ENCODE measurements around the gene SYT2. TPM values are rescaled to one million over a fixed set of nuclear protein-coding genes. Genes with fewer than 3 reads are reported as not detected.

Gene SYT2
- total RNA-seq, 1 experiment from 2014 or later, result 0.69 TPM

- intact Hi-C loops (cut with micrococcal nuclease; ENCODE audit: unreplicated experiment), result no loop called here
- H3K4me1 ChIP-seq (ENCODE audit: insufficient read depth, low read length, poor library complexity, severe bottlenecking), result peaks cover 12% of the 10 kb centered on the region
- no peak overlapping the region for H3K4me3 ChIP-seq (ENCODE audit: low read depth, low read length, poor library complexity, severe bottlenecking)
- H3K27me3 ChIP-seq (replicated peaks; ENCODE audit: insufficient read depth, low read depth, low read length, poor library complexity), result peaks cover 11% of the 10 kb centered on the region
- BruUV-seq (replicated peaks), result no TSS peak
- ChIA-PET POLR2A (ENCODE audit: low non-redundant PET) (no interaction called here), CTCF (no interaction called here)
- TF ChIP-seq EZH2 (IDR thresholded peaks at IDR 0.05; ENCODE audit: borderline replicate concordance, low read depth, low read length, poor library complexity, severe bottlenecking) (no peak), CTCF (conservative IDR thresholded peaks at IDR 0.05; ENCODE audit: low read depth, low read length) (no peak)
- no peaks in the 10 kb centered on the region for H3K9me3 ChIP-seq (ENCODE audit: low read depth, low read length, poor library complexity, severe bottlenecking)
- H3K36me3 ChIP-seq (ENCODE audit: insufficient read depth, low read length, poor library complexity, severe bottlenecking), result no peaks in the 10 kb centered on the region
- H3K27ac ChIP-seq (ENCODE audit: low read depth, low read length, poor library complexity, severe bottlenecking), result no peak overlapping the region
- DNase-seq (ENCODE audit: low spot score), result no peak
Measured at GRCh38 chr1:202659974-202660373, 50.3 kb downstream of the SYT2 start.

GRCh38 chr1:202659541-202659940, 50.7 kb downstream of the SYT2 start:
- intact Hi-C loops (cut with micrococcal nuclease; ENCODE audit: unreplicated experiment), result no loop called here
- BruUV-seq (replicated peaks), result no TSS peak
- Histone ChIP-seq H3K27me3 (replicated peaks; ENCODE audit: insufficient read depth, low read depth, low read length, poor library complexity) (peaks cover 11% of the 10 kb centered on the region), H3K4me1 (ENCODE audit: insufficient read depth, low read length, poor library complexity, severe bottlenecking) (peaks cover 12% of the 10 kb centered on the region), H3K4me3 (ENCODE audit: low read depth, low read length, poor library complexity, severe bottlenecking) (no peak overlapping the region), H3K9me3 (ENCODE audit: low read depth, low read length, poor library complexity, severe bottlenecking) (no peaks in the 10 kb centered on the region), H3K36me3 (ENCODE audit: insufficient read depth, low read length, poor library complexity, severe bottlenecking) (no peaks in the 10 kb centered on the region), H3K27ac (ENCODE audit: low read depth, low read length, poor library complexity, severe bottlenecking) (no peak overlapping the region)
- ChIA-PET CTCF (no interaction called here), POLR2A (ENCODE audit: low non-redundant PET) (no interaction called here)
- TF ChIP-seq CTCF (conservative IDR thresholded peaks at IDR 0.05; ENCODE audit: low read depth, low read length) (no peak), EZH2 (IDR thresholded peaks at IDR 0.05; ENCODE audit: borderline replicate concordance, low read depth, low read length, poor library complexity, severe bottlenecking) (no peak)
- no peak for DNase-seq (ENCODE audit: low spot score)

GRCh38 chr1:202658769-202659168, 51.5 kb downstream of the SYT2 start:
- POLR2A ChIA-PET (ENCODE audit: low non-redundant PET), result no interaction called here
- Histone ChIP-seq H3K27ac (ENCODE audit: low read depth, low read length, poor library complexity, severe bottlenecking) (no peak overlapping the region), H3K27me3 (replicated peaks; ENCODE audit: insufficient read depth, low read depth, low read length, poor library complexity) (peaks cover 9% of the 10 kb centered on the region), H3K9me3 (ENCODE audit: low read depth, low read length, poor library complexity, severe bottlenecking) (no peaks in the 10 kb centered on the region), H3K4me3 (ENCODE audit: low read depth, low read length, poor library complexity, severe bottlenecking) (no peak overlapping the region), H3K36me3 (ENCODE audit: insufficient read depth, low read length, poor library complexity, severe bottlenecking) (no peaks in the 10 kb centered on the region), H3K4me1 (ENCODE audit: insufficient read depth, low read length, poor library complexity, severe bottlenecking) (peaks cover 12% of the 10 kb centered on the region)
- CTCF ChIA-PET, result no interaction called here
- TF ChIP-seq EZH2 (IDR thresholded peaks at IDR 0.05; ENCODE audit: borderline replicate concordance, low read depth, low read length, poor library complexity, severe bottlenecking) (no peak), CTCF (conservative IDR thresholded peaks at IDR 0.05; ENCODE audit: low read depth, low read length) (no peak)
- intact Hi-C loops (cut with micrococcal nuclease; ENCODE audit: unreplicated experiment), result no loop called here
- DNase-seq (ENCODE audit: low spot score), result peak; percentile 48
- BruUV-seq (replicated peaks), result no TSS peak

Measured in A673 (cell line).